Right lung (tissue), 5 donors: Measurements from ENCODE around the gene NOTO. TPM values are rescaled to one million over a fixed set of nuclear protein-coding genes. Genes with fewer than 3 reads are reported as not detected.
"Not testable (repeated sequence)": the region's sequence is repeated elsewhere in the genome, so short reads cannot be mapped to it uniquely, and the experiment has no call there.

Source experiments
- DNase-seq, 2 donors: peaks; one replicate each; pipeline ENCODE4 v3.0.0-alpha.2; 2013
- polyA plus RNA-seq, 5 donors: library from polyadenylated mRNA; unstranded; fragments of 120-200 nt; gene quantifications; one replicate each; pipeline versions ENCODE4 v1.2.1 to v1.2.3, GENCODE V29; 2013; ENCODE audit warnings: inconsistent platforms in 1 of 5, low replicate concordance in 1 of 5; ENCODE audit not compliant: insufficient read length in 5 of 5, insufficient read depth in 1 of 5

Gene NOTO
- polyA plus RNA-seq, 5 donors, result 0.08 to 0.18 (median 0.13) TPM

DNA sequence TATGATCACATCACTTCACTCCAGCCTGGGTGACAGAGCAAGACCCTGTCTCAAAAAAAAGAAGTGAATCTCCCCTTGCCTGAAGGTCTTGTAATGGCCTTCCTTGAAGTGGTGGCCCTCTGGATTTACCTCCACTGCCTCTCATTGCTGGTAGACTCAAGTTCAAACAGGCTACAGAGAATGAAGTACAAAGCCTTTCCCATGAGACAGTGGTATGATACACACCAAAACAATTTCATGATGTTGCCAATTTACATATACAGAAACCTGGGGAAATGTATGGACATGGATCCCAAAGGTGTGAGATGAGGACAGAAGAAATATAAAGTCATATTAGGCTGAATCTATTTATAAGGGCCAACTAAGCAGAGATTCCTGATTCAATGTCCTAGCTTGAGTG lies 4.8 kb upstream of the NOTO start:
- no peak for DNase-seq

DNA sequence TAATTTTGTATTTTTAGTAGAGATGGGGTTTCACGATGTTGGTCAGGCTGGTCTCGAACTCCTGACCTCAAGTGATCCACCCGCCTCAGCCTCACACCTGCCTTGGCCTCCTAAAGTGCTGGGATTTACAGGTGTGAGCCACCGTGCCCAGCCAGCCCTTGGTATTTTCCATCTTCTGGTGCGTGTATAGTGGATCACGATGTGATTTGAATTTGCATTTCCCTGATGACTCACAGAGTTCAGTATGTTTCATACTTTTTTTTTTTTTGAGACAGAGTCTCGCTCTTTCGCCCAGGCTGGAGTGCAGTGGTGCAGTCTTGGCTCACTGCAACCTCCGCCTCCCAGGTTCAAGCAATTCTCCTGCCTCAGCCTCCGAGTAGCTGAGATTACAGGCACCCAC lies 2.1 kb upstream of the NOTO start:
- DNase-seq, result not testable (repeated sequence)

DNA sequence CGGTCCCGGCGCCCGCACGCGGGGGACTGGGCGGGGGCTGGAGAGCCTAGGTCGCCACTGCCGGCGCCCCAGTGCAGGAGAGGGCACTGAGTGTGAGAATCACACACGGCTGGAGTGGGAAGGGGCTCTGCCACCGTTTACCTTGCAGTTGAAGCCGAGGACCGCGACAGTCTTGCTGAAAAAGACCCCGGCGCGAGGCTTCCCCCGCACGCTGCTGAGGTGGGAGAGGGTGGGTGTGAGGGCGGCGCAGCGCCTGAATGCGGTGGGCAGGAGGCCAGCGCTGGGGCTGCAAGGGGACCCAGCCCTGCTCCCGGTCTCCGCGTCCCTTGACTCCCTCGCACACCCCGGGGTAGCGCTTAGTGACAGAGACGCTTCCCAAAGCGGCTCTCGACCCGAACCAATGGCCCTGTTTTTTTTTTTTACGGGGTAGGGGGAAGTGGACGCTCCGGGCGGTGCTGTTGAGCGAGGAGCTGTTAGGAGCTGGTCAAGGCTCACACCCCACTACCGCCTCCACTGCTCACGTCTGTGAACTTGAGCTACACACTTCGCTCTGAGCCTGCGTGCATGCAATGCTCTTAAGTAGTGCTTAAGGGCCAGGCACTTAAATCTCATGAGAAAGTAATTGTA lies 794 bp downstream of the NOTO start:
- peak; percentile 36 for DNase-seq

DNA sequence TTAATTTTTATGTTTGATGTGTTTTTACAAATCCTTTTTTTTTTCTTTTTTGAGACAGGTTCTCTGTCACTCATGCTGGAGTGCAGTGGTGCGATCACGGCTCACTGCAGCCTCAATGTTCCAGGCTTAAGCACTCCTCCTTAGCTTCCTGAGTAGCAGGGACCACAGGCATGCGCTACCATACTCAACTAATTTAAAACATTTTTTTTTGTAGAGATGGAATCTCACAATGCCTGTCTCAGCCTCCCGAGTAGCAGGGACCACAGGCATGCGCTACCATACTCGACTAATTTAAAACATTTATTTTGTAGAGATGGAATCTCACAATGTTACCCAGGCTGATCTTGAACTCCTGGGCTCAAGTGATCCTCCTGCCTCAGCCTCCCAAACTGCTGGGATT lies 3.2 kb downstream of the NOTO start:
- DNase-seq, result no peak

DNA sequence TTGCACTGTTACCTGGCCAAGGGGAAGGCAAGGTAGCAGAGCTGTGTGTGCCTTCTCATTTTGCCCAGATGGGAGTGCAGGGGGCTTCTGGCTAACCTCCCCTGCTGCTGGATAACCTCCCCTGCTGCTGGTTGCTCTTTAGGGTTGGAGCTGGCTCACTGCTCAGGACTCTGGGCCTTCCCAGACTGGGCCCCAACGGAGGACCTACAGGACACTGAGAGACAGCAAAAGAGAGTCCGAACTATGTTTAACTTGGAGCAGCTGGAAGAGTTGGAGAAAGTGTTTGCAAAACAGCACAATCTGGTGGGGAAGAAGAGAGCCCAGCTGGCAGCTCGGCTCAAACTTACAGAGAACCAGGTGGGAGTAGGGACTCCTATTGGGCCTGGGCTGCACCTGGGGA lies 5.9 kb downstream of the NOTO start:
- DNase-seq, result no peak

DNA sequence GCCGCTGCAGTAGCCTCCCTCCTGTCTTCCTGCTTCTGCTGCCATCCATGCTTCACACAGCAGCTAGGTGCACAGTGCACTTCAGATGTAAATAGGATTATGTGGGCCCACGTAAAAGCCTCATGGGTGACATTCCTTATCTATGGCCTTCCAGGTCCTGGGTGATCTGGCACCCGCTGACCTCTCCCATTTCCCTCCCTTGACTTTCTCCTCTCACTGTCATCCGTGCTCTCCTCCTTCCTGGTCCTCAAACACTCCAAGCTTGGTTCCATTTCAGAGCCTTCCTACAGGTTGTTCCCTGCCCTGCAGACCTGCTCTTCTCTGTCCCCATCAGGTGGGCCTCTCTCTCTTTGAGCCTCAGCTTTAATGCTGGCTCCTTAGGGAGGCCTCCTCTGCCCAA lies 7.6 kb downstream of the NOTO start:
- no peak for DNase-seq

DNA sequence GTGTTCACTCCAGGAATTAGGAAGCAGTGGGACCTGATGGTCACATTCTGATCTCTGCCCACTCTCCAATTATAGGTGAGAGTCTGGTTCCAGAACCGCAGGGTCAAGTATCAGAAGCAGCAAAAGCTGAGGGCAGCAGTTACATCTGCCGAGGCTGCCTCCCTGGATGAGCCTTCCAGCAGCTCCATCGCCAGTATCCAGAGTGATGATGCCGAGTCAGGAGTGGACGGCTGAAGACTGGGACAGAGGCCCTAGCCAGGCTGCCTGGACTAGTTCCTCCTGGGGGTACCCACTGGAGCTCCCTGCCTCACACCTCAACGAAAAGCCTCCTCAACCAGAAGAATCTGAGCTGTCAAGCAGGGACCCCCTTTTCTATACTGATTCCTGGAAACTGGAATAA lies 8.3 kb downstream of the NOTO start:
- no peak for DNase-seq

DNA sequence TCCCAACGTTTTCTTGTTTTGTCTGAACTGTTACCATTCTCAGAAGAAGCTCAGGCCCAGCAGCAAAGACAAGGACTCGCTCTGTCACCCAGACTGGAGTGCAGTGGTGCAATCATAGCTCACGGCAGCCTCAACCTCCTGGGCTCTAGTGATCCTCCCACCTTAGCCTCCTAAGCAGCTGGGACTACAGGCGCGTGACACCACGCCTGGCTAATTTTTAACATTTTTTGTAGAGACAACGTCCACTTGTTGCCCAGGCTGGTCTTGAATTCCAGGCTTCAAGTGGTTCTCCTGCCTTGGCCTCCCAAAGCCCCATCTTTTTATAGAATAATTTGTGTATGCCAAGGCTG lies 9.7 kb downstream of the NOTO start:
- no peak for DNase-seq

DNA sequence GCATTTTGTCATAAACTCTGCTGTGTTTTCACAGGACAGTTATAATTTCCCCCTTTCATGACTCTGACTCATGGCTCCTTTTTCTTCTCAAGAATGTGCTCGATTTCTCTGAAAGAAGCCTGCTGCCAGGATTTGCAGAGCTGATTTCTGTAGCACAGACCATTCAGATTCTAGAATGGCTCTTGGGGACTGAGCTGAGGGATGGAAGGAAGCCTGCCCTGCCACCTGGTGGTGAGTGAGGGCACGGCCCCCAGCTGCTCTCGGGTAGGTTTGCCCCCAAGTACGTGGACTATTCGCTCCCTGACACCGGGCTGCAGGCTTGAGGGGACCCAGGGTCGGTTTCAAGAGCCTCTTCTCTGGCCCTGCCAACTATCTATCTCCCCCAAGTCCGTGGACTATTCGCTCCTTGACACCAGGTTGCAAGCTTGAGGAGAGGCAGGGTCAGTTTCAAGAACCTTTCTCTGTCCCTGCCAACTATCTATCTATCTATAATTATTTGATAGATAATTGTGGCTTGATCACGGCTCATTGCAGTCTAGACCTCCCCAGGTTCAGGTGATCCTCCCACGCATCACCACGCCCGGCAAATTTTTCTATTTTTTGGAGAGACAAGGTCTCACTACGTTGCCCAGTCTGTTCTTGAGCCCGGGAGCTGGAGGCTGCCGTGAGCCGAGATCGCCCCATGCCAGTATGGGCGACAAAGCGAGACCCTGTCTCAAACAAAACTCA lies 10.2 kb downstream of the NOTO start:
- DNase-seq, result peak in 1 of 2 donors; percentile 54

DNA sequence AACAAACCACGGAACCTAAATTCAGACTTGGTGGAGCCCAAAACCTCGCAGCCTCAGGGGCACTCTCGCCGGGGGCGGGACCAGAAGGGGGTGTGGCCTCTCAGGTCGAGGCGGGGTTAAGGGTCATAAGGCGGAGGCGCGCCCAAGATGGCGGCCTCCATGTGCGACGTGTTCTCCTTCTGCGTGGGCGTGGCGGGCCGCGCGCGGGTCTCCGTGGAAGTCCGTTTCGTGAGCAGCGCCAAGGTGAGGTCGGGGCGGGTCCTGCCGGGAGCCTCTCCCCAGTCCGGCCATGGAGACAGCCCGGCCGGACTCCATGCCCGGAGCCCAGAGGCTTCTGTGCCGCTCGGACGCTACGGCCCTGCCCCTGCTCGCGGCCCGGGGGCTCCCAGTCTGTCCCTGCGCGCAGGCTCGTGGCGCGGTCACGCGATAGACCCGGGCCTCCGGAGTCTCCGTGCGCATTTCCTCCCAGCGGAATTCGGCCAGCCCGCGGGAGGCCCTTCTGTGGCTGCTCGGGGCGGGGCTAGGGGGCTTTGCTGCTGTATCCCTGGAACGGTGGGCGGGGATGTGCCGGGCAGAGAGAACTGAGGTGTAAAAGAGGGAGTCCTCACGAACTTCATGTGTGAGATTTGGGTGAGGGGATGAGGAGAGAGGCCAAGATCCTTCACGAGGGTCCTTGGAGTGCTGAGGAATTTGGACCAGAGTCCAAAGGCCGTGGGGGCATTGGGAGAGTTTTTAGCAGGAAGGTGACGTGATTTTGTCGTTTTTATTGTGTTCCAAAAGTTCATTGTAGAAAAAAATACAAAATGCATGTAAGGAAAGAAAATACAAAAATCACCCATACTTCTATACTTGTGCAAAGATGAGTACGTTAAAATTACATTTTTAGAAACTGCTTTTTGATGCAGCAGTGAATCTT lies 12.0 kb downstream of the NOTO start, which contains the start of gene SMYD5:
Gene SMYD5 (plus strand): TSS at position 126 of the 916 bp plus-strand sequence. CDS start 22 bp downstream, at position 148.
- DNase-seq, result peak; percentile 81 to 82

DNA sequence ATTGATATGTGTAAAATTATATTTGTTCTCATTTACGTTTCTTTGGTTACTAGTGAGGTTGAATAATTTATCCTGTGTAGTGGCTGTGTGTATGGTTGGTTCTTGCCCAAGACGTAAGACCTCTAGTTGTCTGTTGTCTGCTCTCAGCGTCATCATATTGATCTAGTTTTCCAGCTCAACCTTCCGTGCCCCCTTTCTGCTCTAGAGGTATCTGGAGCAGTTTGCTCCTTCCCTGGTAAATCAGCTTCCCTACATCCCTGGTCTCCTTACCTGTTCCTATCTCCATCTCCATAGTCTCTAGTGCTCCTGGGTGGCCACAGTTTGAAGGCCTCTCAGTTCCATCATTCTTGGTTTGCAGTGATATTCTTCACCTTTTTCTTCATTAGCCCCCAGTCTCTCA lies 12.9 kb downstream of the NOTO start:
- DNase-seq, result no peak

DNA sequence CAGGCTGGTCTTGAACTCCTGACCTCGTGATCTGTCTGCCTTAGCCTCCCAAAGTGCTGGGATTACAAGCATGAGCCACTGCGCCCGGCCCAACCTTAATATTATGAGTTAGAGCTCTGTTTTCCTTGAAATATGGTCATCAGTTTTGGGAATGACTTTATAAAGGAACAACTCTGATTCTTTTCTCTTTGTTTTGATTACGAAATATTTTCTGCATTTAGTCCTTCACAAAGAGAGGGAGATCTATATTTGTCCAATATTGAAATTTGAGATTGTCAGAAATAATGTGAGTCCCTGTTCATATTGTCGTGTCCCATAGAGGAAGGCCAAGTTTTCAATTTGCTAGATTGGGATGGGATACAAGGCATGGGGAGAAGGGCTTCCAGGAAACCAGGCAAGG lies 14.8 kb downstream of the NOTO start:
- no peak for DNase-seq

DNA sequence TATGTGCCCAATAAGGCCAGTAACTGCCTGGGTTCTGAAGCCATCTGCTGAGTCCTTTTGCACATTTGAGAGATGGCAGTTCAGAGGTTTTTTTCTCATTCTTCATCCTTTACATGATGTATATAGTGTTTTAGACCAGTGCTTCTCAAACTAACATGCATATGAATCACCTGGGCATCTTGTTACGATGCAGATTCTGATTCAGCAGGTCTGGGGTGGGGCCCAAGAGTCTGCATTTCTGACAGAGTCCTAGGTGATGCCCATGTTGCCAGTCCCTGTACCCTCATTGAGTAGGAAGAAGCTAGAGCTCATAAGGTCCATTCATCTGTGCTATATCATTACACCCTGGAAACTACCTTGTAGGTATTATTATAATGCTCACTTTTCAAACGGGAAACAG lies 15.5 kb downstream of the NOTO start:
- no peak for DNase-seq

DNA sequence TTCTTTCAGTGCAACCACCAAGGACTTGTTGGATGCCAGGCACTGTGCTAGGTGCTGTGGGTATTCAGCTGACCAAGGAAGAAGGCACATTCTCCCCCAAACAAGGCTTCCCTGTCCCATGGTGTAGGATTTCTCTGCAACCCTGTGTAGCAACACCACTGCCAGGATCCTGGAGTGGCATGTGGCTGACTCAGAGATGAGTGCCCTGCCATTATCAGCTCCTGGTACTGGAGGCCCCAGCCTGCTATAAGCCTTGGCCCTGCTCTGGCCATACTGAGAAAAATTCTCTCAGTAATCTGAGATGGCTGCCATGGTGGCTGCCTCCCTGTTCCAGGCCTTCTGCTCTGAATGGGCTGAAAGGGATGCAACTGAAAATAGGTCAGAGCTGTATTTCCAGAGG lies 15.9 kb downstream of the NOTO start:
- DNase-seq, result no peak

DNA sequence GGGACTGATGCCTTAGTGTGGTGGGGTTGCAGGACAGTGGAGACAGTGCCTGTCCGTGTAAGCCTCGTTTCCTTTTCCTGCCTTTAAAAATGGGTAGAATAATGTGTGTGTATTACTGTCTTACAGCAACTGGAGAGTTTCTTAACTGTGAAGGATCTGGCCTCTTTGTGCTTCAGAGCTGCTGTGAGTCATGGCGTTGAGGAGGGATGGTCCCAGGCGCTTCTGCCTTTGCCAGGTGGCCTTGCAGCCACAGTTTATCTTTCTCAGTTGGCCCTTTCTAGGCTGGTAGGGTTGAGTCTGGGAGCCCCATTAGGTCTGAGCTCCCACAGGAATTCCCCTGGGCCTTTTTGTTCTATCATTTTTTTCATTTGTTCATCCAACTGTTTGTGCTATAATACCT lies 21.4 kb downstream of the NOTO start:
- DNase-seq, result no peak

DNA sequence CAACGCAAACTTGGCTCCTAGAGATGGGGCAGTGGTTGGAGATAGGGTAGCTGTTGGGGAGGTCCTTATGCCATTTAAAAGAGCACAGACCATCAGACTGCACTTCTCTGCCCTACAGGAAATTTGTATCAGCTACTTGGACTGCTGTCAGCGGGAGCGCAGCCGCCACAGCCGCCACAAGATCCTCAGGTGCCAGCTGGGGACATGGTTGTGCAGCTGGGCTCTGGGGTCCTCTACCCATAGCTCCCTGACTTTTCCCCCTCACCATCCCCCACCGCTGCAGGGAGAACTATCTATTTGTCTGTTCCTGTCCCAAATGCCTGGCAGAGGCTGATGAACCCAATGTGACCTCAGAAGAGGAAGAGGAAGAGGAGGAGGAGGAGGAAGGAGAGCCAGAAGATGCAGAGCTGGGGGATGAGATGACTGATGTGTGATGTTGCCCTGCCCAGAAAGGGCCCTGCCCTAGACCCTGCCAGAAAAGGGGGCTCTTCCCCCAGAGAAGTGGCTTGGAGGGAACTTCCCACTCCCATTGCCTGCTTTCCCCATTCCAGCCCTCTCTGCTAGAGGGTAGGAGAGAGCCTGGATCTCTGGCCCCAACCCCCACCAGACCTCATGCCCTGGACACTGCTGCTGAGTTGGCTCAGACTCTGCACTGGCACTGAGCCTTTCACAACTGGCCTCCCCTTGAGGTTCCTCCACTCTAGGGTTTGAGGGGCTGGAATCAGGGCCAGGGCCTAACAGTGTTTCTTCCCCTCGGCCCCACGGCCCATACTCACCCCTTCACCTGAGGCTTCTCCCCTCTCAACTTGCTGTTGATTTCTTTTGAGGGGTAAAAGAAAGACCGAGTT lies 23.4 kb downstream of the NOTO start:
- no peak for DNase-seq

DNA sequence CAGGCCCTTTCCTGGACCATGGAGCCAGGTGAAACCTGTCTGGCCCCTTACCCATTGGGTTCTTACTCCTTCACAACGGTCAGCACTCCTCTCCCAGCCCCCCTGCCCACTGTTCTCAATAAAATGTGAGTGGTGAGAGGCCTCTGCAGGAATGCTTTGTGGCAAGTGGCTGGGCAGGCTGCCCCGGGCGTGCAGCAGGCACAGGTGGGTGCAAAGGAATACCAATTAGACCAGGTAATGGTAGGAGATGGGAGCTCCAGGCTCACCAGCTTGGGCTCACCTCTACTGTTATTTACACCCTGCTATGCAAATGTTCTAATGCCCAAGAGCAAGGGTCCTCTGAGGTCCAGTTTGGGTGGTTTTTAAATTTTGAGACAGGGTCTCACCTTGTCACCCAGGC lies 24.7 kb downstream of the NOTO start:
- DNase-seq, result no peak

DNA sequence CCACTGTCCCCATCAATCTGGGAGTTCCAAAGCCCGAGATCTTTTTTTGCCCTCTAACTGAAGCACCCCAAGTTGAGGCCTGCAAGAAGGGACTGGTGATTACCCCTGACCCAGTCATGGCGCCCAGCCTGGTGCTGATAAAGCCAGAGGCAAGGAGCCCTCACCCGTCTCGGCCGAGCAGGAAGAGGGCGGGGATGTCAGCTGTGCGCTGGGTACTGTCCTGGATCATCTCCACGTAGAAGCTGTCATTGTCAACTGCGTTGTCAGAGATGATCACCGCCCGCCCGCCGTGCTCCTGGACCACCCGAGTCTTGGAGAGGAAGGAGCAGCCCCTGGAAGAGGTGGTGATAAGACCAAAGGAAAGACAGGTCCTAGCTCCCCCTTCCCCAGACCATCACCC lies 26.3 kb downstream of the NOTO start:
- DNase-seq, result no peak

DNA sequence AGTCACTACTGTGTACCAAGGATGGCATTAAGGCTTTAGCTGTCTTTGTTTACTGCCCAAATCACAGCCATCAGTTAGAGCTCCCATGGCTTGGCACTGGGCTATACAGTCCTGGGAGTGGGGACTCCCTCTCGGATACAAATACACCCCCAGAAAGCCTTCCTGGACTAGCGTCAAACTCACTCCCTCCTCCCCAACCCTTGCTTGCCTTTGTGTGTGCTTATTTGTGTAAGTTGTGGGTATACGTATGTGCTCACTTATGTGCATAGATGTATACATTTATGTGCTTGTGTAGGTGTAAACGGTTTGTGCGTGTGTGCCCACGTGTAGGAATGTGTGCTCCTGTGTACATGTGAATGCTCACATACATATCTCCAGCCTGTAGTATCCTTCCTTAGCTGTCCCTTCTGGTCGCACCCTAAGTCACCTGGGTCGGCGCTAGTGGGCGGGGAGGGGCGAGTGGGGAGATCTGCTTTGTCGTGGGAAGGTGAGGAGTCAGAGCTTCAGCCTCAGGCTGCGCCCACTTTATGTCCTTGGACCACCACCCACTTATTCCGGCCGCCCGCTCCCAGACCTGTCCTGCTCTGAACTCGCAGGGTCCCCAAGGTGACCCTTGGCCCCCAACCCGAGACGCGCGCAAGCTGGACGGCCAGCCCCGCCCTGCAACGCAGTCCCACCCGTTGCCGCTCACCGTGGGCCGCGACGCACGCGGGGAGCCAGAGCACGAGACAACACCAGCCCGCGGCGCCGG lies 30.2 kb downstream of the NOTO start:
- DNase-seq, result peak in 1 of 2 donors; percentile 6

DNA sequence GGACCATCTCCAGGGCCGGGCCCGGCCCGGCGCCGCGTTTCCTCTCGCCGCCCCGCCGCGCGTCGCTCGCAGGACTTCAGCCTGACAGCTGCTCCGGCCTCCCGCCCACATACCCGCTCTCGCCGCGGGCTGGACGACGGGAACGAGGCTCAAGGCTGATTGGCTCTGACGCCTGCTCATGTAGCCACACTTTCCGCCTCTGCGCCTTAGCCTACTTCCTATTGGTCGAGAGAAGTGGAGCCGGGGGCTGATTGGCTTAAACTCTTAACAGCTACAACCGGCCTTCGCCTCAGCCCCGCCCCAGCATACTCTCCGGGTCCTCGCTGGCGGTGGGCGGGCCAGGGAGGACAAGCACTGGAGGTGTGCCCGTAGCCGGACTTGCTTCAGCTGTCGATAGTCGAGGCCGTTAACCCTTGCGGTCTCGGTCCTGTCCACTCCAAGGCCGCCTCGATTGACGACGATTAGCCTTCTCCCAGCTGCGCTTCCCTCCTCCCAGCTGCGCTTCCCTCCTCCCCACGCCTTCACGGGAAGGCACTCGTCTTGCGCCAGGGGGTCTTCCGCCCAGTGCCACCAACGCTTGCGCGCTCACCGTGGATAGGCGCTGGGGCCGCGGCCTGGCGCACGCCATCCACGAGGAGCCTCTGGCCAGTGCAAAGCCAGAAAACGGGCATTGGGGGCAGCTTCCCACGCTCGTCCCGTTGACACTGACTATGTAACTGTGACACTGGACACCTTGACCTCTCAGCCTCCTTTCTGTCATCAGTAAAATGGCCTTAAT lies 31.0 kb downstream of the NOTO start, which contains the start of gene PRADC1:
Gene PRADC1 (minus strand): TSS at position 86 of the 778 bp plus-strand sequence. CDS start 79 bp downstream, at position 7.
- peak; percentile 98 to 99 for DNase-seq
